Adipose tissue (tissue), 3 donors: ENCODE results near the gene CYP4A11. TPM values are rescaled to one million over a fixed set of nuclear protein-coding genes. Genes with fewer than 3 reads are reported as not detected.
"Not testable (repeated sequence)": the region's sequence is repeated elsewhere in the genome, so short reads cannot be mapped to it uniquely, and the experiment has no call there.

Source experiments
- H3K27ac ChIP-seq: one replicate; pipeline ENCODE4 v1.5.1; 2013; ENCODE audit warnings: low read depth, low read length
- WGBS, 3 donors: extraction: QIAGEN DNeasy Blood & Tissue Kit; methylation state at CpG; one replicate each; pipeline ENCODE4 v1.1.7; 2013; 5-methylcytosine and 5-hydroxymethylcytosine counted together
- polyA plus RNA-seq, 3 donors: library from polyadenylated mRNA; stranded (reverse); fragments of 200-250 nt; gene quantifications; one replicate each; pipeline ENCODE4 v1.2.3, GENCODE V29; 2013
- donor health status: healthy with polysubstance abuse.
- donor health status: Bipolar disorder and iron deficiency.
- donor health status: healthy.

The CYP4A11 gene
- polyA plus RNA-seq, 3 donors: 0.03 TPM; not detected in 2

DNA sequence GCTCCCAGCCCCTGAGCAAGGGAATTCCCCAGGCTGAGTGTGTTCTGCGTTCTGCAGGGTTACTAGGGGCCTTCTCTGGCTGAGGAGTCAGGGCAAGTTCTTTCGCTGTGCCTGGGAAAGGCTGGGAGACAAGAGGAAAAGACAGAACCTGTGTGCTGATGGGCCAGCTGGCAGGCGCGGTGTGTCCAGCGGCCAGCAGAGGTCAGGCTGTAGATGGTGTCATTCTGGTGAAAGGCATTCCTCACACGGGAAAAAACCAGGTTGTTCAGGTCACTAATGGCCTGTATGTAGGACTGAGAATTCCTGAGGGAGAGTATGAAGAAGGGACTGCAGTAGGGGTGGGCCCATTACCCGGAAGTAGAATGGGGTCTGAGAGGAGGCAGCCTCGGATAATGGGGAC is 6.4 kb downstream of the CYP4A11 start:
- not testable (repeated sequence) for H3K27ac ChIP-seq
- WGBS, 3 donors: 26 to 32% (median 29%) methylated on average over 8 of the region's 8 CpGs

DNA sequence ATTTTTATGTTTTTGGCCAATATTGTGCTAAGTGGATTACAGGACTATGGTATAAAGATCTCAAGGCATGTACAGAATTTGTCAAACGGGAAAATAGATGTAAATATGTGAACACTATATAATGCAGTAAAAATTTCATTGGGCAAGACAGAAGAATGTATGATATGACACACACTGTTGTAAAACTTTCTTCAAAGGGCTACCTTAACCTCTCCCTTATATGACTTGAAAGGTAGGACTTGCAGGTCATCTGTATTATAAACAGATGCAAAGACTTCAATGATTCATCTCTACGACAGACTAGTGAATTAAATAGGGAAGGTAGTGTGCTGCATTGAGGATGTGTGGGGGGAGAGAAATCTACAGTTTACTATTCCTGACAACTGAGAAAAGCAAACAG is 9.3 kb downstream of the CYP4A11 start:
- not testable (repeated sequence) for H3K27ac ChIP-seq
- 42 to 54% (median 51%) methylated on average over 2 of the region's 2 CpGs for WGBS, 3 donors

DNA sequence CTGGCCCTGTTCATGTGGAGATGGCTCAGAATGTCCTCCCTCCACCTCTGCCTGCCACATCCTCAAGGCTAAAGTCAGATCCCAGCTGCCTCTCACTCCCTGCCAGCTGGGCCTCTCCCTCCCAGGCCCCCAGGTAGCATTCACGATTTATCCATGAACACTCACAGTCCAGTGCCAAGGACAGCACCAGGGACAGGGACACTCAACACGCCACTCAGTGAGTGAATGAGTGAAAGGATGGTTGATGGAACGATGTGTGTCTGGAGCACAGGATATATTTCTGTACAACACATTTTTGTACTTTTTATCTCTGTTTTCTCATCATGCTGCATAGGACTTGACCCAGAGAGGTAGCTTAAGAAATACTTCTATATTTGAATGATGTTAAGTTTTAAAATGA is 10.1 kb downstream of the CYP4A11 start:
- 54 to 85% (median 69%) methylated on average over 3 of the region's 3 CpGs for WGBS, 3 donors
- H3K27ac ChIP-seq: no peak overlapping the region

DNA sequence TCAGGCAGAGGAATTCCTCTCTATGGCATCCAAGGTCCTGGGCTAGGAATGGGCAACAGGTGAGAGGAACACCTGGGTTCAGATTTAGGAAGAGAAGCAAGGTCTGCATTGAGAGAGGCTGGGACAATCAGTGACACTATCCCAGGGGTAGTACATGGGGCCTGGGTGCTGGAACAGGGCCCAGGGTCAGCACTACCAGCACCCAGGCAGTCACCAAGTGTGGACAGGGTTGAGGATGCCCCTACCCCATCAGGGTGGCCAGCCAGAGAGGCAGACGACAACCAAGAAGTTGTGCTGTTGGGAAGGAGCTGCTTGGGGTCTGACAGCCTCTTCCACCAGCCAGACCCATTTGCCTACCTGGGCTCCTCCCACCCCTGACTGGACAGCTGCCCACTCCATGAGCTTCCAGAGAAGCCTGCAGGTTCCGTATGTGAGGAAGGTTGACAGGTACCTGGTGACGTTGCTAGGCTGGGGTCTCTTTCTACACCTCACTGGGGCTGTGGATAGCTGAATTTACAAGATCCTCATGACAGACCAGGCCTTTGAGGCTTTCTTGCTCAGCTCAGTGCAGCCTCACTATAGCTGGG is 13.9 kb downstream of the CYP4A11 start:
- 74 to 86% (median 78%) methylated on average over 3 of the region's 3 CpGs for WGBS, 3 donors
- no peak overlapping the region for H3K27ac ChIP-seq

DNA sequence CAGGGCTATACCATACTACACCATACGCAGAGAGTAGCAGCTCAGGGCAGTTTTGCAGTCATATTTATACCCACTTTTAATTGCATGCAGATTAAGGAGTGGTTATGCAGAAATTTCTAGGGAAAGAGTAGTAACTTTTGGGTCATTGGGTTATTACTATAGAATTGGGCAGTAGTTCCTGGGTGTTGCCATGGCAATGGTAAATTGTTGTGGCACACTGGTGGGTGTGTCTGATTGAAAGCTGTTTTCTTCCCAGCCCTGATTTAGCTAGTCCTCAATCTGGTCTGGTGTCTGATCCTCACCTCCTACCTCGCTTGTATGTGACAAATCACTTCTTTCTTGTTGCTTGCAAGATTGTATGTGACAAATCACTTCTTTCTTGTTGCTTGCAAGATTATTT is 30.5 kb downstream of the CYP4A11 start:
- 66 to 80% (median 77%) methylated on average over 2 of the region's 2 CpGs for WGBS, 3 donors
- no peak overlapping the region for H3K27ac ChIP-seq

DNA sequence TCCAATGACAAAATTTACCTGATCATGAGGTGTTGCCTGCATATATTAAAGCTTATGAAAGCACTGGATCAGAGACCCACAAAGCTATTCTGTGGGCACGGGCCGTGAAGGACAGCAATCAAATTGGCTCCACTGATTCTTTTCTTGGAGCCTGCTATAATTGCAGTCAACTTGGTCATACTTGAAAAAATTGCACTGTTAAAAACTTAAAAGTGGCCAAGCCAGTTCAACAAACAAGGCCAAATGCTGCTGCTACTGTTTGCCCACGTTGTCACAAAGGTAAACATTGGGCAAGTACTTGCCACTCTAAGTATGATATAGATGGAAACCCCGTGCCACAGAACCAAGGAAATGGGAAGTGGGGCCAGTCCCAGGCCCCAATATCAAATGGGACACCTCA is 37.8 kb downstream of the CYP4A11 start:
- no peak overlapping the region for H3K27ac ChIP-seq
- 34 to 76% (median 76%) methylated on average over 4 of the region's 4 CpGs for WGBS, 3 donors

DNA sequence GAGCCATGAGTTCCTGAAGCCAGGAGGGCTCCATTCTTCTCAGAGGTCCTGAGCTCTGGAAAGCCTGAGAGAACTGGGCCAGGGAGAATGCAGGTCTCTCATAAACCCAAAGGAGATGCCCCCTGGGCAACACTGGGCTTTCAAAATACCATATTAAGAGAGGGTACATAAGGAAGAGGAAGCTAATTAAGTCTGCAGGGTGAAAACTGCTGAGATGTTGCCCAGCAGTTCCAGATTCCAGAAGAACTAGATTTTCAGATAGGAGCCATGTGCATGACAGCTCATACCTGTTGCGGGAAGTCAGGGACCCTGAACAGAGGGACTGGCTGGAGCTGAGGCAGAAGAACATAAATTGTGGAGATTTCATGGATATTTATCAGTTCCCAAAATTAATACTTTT is 40.9 kb downstream of the CYP4A11 start:
- H3K27ac ChIP-seq: no peak overlapping the region
- 88 to 100% (median 96%) methylated on average over 1 of the region's 1 CpG for WGBS, 3 donors

DNA sequence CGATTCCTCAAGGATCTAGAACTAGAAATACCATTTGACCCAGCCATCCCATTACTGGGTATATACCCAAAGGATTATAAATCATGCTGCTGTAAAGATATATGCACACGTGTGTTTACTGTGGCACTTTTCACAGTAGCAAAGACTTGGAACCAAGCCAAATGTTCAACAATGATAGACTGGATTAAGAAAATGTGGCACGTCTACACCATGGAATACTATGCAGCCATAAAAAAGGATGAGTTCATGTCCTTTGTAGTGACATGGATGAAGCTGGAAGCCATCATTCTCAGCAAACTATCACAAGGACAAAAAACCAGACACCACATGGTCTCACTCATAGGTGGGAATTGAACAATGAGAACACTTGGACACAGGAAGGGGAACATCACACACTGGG is 59.6 kb downstream of the CYP4A11 start:
- H3K27ac ChIP-seq: not testable (repeated sequence)
- WGBS, 3 donors: 82 to 93% (median 88%) methylated on average over 3 of the region's 3 CpGs

Other genes with a start within 250 kb of the CYP4A11 start
- 10 to 100 TPM; 16.8 to 47.3 (median 43.4) TPM for gene EFCAB14, start 222.4 kb downstream of the CYP4A11 start, polyA plus RNA-seq
- 10 to 100 TPM; 16.4 to 63.3 (median 47.8) TPM for gene CYP4B1, start 142.4 kb downstream of the CYP4A11 start, polyA plus RNA-seq
- 1 to 10 TPM in 2 of 3 donors, under 1 TPM in 1; 0.72 to 4.7 (median 3.1) TPM for gene CYP4X1, start 82.2 kb upstream of the CYP4A11 start, polyA plus RNA-seq
- 1 to 10 TPM in 1 of 3 donors, under 1 TPM in 1, not detected in 1; 0.51 to 1.0 TPM for gene CYP4Z1, start 125.8 kb upstream of the CYP4A11 start, polyA plus RNA-seq
- under 1 TPM in 1 of 3 donors, not detected in 2; 0.10 TPM for gene CYP4A22, start 196.0 kb upstream of the CYP4A11 start, polyA plus RNA-seq
- 10 to 100 TPM in 2 of 3 donors, 1 to 10 TPM in 1; 9.1 to 34.6 (median 11.0) TPM for gene PDZK1IP1, start 248.6 kb upstream of the CYP4A11 start, polyA plus RNA-seq